Rectal smooth muscle tissue (tissue), 1 donor: Measurements from ENCODE around the gene RAD18.

Source experiments
- H3K27ac ChIP-seq: one replicate; pipeline ENCODE4 v1.7.0; 2013; ENCODE audit warnings: low read depth, low read length, inconsistent platforms
- H3K27me3 ChIP-seq: one replicate; pipeline ENCODE4 v1.7.0; 2013; ENCODE audit warnings: low read length; ENCODE audit not compliant: control insufficient read depth, insufficient read depth
- H3K36me3 ChIP-seq: one replicate; pipeline ENCODE4 v1.7.0; 2013; ENCODE audit warnings: low read length; ENCODE audit not compliant: control insufficient read depth, insufficient read depth
- H3K4me1 ChIP-seq: one replicate; pipeline ENCODE4 v1.7.0; 2013; ENCODE audit warnings: low read length; ENCODE audit not compliant: control insufficient read depth, insufficient read depth
- H3K4me3 ChIP-seq: one replicate; pipeline ENCODE4 v1.7.0; 2013; ENCODE audit warnings: low read length
- H3K9ac ChIP-seq: one replicate; pipeline ENCODE4 v1.7.0; 2013; ENCODE audit warnings: low read length

Gene RAD18

GRCh38 chr3:8992854-8993253, 29.6 kb upstream of the RAD18 start:
- Histone ChIP-seq H3K4me1 (no peaks in the 10 kb centered on the region), H3K27me3 (no peaks in the 10 kb centered on the region), H3K27ac (no peak overlapping the region), H3K4me3 (no peak overlapping the region), H3K9ac (no peak overlapping the region), H3K36me3 (no peaks in the 10 kb centered on the region)

GRCh38 chr3:8992199-8992598, 28.9 kb upstream of the RAD18 start:
- Histone ChIP-seq H3K27ac (no peak overlapping the region), H3K4me1 (no peaks in the 10 kb centered on the region)

GRCh38 chr3:8990266-8991215, 27.3 kb upstream of the RAD18 start:
- Histone ChIP-seq H3K9ac (no peak overlapping the region), H3K27ac (no peak overlapping the region), H3K4me1 (no peaks in the 10 kb centered on the region), H3K27me3 (no peaks in the 10 kb centered on the region), H3K4me3 (no peak overlapping the region), H3K36me3 (no peaks in the 10 kb centered on the region)

More at GRCh38 chr3:8992199-8992598, 28.9 kb upstream of the RAD18 start:
- no peak overlapping the region for H3K9ac ChIP-seq
- H3K4me3 ChIP-seq: no peak overlapping the region
- H3K36me3 ChIP-seq: no peaks in the 10 kb centered on the region
- H3K27me3 ChIP-seq: no peaks in the 10 kb centered on the region

- Histone ChIP-seq H3K36me3 (no peaks in the 10 kb centered on the region), H3K9ac (no peak overlapping the region), H3K27me3 (no peaks in the 10 kb centered on the region), H3K27ac (no peak overlapping the region), H3K4me1 (no peaks in the 10 kb centered on the region), H3K4me3 (no peak overlapping the region)
Observed at GRCh38 chr3:8988791-8989558, 25.7 kb upstream of the RAD18 start.

GRCh38 chr3:8988384-8988655, 25.0 kb upstream of the RAD18 start:
- Histone ChIP-seq H3K27ac (no peak overlapping the region), H3K4me3 (no peak overlapping the region), H3K4me1 (no peaks in the 10 kb centered on the region), H3K9ac (no peak overlapping the region), H3K36me3 (no peaks in the 10 kb centered on the region), H3K27me3 (no peaks in the 10 kb centered on the region)

- Histone ChIP-seq H3K36me3 (no peaks in the 10 kb centered on the region), H3K27ac (no peak overlapping the region), H3K4me1 (no peaks in the 10 kb centered on the region), H3K27me3 (no peaks in the 10 kb centered on the region), H3K4me3 (no peak overlapping the region), H3K9ac (no peak overlapping the region)
Observed at GRCh38 chr3:8987645-8988383, 24.5 kb upstream of the RAD18 start.

- no peak overlapping the region for H3K27ac ChIP-seq
Observed at GRCh38 chr3:8987226-8987625, 24.0 kb upstream of the RAD18 start.

GRCh38 chr3:8986741-8987140, 23.5 kb upstream of the RAD18 start:
- H3K9ac ChIP-seq: no peak overlapping the region
- no peaks in the 10 kb centered on the region for H3K27me3 ChIP-seq
- H3K4me1 ChIP-seq: no peaks in the 10 kb centered on the region
- no peaks in the 10 kb centered on the region for H3K36me3 ChIP-seq
- H3K4me3 ChIP-seq: no peak overlapping the region
- H3K27ac ChIP-seq: no peak overlapping the region

More at GRCh38 chr3:8987226-8987625, 24.0 kb upstream of the RAD18 start:
- no peaks in the 10 kb centered on the region for H3K36me3 ChIP-seq
- no peak overlapping the region for H3K4me3 ChIP-seq
- no peaks in the 10 kb centered on the region for H3K27me3 ChIP-seq
- no peaks in the 10 kb centered on the region for H3K4me1 ChIP-seq
- H3K9ac ChIP-seq: no peak overlapping the region

GRCh38 chr3:8985876-8986275, 22.6 kb upstream of the RAD18 start:
- Histone ChIP-seq H3K36me3 (no peaks in the 10 kb centered on the region), H3K27ac (no peak overlapping the region), H3K4me1 (no peaks in the 10 kb centered on the region), H3K27me3 (no peaks in the 10 kb centered on the region), H3K4me3 (no peak overlapping the region), H3K9ac (no peak overlapping the region)

GRCh38 chr3:8985411-8985831, 22.1 kb upstream of the RAD18 start:
- H3K36me3 ChIP-seq: no peaks in the 10 kb centered on the region
- H3K27ac ChIP-seq: no peak overlapping the region
- H3K9ac ChIP-seq: no peak overlapping the region
- no peaks in the 10 kb centered on the region for H3K4me1 ChIP-seq
- no peak overlapping the region for H3K4me3 ChIP-seq
- H3K27me3 ChIP-seq: no peaks in the 10 kb centered on the region

- Histone ChIP-seq H3K9ac (no peak overlapping the region), H3K27ac (no peak overlapping the region), H3K36me3 (no peaks in the 10 kb centered on the region), H3K27me3 (no peaks in the 10 kb centered on the region), H3K4me3 (no peak overlapping the region), H3K4me1 (no peaks in the 10 kb centered on the region)
Observed at GRCh38 chr3:8984526-8984925, 21.3 kb upstream of the RAD18 start.

- Histone ChIP-seq H3K27me3 (no peaks in the 10 kb centered on the region), H3K27ac (no peak overlapping the region), H3K36me3 (no peaks in the 10 kb centered on the region), H3K4me3 (no peak overlapping the region), H3K9ac (no peak overlapping the region), H3K4me1 (no peaks in the 10 kb centered on the region)
Observed at GRCh38 chr3:8984081-8984480, 20.8 kb upstream of the RAD18 start.
